Stromal cell of bone marrow (primary cell): ENCODE data around the gene VARS2.
"Not testable (repeated sequence)": the region's sequence is repeated elsewhere in the genome, so short reads cannot be mapped to it uniquely, and the experiment has no call there.

ENCODE experiments used
- DNase-seq: peaks from one replicate; pipeline ENCODE4 v3.0.0-alpha.2; 2012; ENCODE audit warnings: low read depth

Gene VARS2

DNA sequence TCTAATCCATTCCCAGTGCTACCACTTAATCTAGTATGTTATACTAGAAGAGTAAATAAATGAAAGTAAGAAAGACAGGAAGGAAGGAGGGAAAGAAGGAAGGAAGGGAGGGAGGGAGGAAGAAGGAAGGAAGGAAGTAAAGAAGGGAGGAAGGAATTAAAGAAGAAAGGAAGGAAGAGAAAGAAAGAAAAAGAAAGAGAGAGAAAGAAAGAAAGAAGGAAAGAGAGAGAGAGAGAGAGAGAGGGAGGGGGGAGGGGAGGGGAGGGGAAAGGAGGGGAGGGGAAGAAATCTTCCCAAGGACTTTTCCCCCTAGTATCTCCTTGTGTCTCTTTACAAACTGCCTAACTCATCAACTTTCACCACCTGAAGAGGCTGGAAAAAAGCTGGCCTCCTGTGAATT is 48.7 kb downstream of the VARS2 start:
- DNase-seq: no peak

DNA sequence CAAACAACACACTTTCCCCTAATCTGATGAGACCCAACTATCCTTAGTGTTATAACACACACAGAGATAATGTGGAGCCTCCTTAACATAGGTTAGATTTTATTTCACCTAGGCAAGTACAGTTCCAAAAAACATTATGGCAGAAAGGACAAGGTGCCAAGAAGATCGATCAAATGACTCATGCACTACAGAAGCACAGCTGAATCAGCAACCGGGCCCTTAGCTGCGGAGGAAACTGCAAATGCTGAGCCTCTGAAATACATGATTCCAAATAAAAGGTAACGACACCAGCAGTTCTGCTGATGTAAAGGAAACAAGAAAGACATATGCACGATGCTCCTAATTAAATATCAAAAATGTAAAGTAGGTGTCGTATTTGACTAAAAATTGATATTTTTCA is 49.6 kb downstream of the VARS2 start:
- peak; percentile 26 for DNase-seq

DNA sequence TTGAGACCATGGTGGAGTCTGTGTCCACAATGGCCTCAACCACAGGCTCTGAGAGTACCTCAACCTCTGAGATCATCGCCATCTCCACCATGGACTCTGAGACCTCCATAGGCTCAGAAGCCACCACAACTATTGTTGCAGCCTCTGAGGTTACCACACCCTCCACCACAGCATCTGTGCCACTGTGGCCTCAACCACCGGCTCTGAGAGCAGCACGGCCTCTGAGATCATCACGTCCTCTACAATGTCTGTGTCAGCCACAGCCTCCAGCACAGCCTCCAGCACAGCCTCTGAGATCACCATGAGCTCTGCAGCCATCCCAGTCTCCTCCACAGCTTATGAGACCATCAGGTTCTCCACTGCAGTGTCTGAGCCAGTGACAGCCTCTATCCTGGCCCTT is 50.0 kb downstream of the VARS2 start:
- no peak for DNase-seq

DNA sequence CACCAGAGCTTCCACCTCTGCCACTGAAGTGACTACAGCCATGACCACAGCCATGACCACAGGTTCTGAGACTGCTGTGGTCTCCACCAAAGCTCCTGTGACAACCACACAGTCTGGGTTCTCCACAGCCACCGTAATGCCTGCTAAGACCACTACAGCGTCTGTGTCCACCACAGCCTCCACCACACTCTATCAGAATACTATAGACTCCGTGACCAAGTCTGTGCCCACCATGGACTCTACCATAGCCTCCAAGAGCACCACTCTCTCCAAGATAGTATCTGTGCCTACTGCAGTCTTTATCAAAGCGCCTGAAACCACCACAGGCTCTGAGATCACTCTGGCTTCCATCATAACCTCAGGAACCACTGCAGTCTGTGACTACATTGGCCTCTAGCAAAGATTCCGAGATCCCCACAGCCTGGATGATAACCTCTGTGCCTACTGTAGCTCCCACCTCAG is 51.1 kb downstream of the VARS2 start:
- no peak for DNase-seq

DNA sequence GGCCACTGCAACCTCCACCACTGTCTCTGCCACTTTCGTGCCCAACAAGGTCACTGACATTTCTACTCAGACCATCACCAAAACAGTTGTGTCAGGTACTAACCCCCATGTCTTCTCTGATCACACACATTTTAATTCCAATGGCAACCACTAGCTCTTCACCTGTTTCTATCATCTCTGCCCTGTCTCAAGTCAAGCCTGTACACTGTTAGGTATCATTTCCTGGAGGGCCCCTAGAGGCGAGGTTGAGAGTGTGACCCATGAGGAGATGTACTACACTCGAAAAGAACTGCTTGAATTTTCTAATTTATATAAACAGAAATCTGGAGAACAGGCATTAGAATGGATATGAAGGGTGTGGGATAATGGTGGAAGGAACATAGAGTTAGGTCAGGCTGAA is 52.1 kb downstream of the VARS2 start:
- DNase-seq: no peak

DNA sequence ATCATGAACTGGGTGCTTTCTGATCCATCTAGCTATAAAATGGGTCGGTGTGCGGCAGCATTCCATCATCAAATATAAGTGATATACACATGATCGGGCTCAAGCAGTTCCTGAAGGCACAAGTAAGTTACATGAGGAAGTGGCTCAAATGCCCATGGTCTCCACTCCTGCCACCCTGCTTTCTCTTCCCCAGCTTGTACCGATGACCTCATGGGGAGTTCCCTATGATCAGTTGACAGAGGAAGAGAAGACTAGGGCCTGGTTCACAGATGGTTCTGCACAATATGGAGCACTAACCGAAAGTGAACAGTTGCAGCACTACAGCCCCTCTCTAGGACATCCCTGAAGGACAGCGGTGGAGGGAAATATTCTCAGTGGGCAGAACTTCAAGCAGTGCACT is 55.1 kb downstream of the VARS2 start:
- DNase-seq: not testable (repeated sequence)

DNA sequence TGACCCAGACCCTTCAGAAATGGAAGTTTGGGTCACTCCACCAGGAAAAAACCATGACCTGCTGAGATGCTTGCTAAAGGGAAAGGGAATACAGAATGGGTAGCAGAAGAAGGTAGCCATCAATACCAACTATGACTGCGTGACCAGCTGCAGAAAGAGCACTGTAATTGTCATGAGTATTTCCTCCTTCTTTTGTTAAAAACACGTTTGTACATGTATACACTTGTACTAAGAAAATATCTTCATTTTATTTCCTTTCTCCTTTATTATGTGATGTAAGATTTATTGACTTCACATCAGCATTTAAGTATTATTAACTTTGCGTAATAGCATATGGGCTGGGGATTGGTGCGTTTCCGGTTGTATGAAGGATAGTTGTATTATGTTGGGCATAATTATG is 56.9 kb downstream of the VARS2 start:
- DNase-seq: no peak

DNA sequence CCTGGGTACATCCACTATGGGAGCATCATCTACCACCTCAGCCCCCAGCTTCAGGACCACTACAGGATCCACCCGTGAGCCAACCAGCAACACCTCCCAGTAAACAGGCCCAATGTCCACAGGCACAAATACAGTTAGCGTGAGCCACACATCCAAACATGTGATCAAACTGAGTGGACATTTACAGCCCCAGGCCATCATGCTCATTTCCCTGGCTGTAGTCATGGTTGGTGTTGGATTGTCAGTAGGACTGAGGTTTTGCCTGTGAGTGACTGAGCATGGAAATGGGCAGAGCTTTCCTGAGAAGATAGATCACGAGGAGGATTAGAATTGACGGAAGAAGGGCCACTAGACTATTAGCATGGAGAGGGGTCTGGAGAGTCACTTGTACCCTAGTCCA is 58.8 kb downstream of the VARS2 start:
- no peak for DNase-seq

DNA sequence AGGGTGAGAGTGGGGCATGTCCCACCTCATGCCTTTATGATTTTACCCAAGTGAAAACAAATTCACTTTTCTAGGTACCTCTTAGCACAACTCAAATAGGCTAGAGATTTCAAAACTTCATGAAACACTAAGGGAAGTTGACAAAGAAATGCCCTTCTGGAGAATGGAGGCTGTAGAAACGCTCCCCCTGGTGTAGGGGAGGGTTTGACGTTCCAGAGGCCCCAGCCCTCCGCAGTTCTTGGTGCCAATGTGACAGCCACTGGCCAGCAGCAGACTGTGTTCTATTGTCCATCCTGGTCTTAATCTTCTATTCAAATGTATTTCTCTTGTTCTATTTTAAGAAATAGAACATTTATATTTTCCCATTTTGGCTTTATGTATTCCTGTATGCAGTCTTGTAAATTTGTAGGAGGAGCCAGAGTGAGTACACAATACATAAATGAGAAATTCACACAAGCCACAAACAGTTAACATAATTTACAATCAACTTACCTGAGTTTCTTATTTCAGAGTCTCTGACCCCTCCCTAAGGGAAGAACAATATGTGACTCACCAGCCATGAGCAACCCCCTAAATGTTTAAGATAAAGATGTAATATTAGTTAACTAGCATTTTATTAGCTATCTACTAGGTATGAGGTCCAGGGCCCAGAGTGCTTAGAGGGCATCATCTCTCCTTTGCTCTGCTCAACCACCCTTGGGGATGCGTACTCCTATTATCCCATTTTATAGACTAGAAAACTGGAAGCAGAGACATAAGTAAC is 60.6 kb downstream of the VARS2 start:
- no peak for DNase-seq
